ENCODE results near the gene RAB36.

- TF ChIP-seq CTCF (IDR thresholded peaks at IDR 0.05) (no peak), POLR2A (IDR thresholded peaks at IDR 0.05) (no peak)
Observed at GRCh38 chr22:23107487-23108248, 37.6 kb upstream of the RAB36 start.

Measured in lower leg skin (tissue), 3 donors.